GM18520 (cell line): Measurements from ENCODE around the gene CLPTM1L.
"Not testable (repeated sequence)": the region's sequence is repeated elsewhere in the genome, so short reads cannot be mapped to it uniquely, and the experiment has no call there.

ENCODE experiments used
- ATAC-seq: cut with Tn5 transposase; IDR thresholded peaks from one replicate; pipeline ENCODE4 v1.9.1; 2021; ENCODE audit not compliant: unreplicated experiment

The CLPTM1L gene

GRCh38 chr5:1330146-1330846 lies 14.6 kb downstream of the CLPTM1L start:
- ATAC-seq = no peak

DNA sequence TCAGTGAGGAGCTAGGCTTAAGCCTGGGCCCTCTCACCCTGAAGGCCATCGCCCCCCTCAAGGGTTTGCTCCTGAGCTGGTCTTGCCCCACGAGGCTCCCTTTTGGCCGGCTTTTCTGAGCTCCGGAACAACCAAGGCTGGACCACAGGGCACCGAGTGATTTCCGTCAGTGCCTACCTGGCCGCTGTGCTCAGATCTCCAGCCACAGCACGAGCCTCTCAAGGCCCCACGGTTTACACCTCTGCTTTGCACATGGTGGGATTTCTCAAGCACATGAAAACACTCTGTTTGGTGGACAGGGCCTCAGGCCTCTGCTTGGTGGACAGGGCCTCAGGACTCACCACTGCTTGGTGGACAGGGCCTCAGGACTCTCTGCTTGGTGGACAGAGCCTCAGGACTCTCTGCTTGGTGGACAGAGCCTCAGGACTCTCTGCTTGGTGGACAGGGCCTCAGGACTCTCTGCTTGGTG lies 15.8 kb downstream of the CLPTM1L start:
- no peak for ATAC-seq

- not testable (repeated sequence) for ATAC-seq
Observed at GRCh38 chr5:1328237-1329110, 16.4 kb downstream of the CLPTM1L start.

GRCh38 chr5:1326901-1327756 lies 17.8 kb downstream of the CLPTM1L start:
- not testable (repeated sequence) for ATAC-seq

GRCh38 chr5:1326532-1326875 lies 18.4 kb downstream of the CLPTM1L start:
- ATAC-seq = not testable (repeated sequence)

DNA sequence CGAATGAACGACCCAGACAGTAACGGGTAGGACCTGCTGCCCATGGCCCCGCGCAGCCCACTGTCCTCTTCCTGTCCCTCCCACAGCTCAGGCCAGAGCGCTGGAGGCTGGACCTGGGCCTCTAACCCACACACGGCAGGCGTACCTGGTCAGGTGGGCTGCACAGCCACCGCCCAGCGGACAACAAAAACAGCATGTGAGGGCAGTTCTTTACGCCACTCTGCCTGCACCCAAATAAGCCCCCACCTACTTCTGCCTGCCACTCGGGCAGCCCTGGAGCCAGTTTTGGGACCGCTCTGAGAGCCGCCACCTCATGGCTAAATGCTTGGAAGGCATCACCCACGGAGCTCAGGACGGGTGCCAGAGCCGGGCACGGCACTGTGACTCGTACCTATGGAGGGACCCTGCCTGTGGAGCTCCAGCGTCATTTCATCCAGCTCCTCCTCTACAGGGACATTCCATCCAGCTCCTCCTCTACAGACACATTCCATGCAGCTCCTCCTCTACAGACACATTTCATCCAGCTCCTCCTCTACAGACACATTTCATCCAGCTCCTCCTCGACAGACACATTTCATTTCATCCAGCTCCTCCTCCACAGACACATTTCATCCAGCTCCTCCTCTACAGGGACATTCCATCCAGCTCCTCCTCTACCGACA lies 18.9 kb downstream of the CLPTM1L start:
- ATAC-seq = no peak

GRCh38 chr5:1325191-1325741 lies 19.6 kb downstream of the CLPTM1L start:
- ATAC-seq = no peak

- no peak for ATAC-seq
Observed at GRCh38 chr5:1324719-1325190, 20.1 kb downstream of the CLPTM1L start.

DNA sequence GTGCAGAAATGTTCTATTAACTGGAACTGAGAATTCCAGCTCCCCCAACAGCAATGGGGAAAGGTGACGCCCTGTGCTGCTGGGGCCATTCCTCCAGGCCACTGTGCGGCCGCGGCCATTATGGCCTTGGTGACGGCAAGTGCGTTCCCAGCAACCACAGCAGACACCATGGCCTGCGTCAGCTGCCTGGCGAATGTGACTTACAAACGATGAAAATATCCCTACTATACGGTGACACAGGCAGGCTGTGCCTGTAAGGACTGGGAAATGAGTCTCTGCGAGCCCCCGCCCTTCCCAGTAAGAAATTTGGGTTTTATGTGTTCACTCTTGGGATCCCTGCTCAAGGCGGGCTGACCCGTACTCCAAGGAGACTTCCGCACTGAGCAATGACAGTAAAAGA lies 20.6 kb downstream of the CLPTM1L start:
- ATAC-seq = no peak

GRCh38 chr5:1323803-1324173 lies 21.1 kb downstream of the CLPTM1L start:
- ATAC-seq = no peak

- no peak for ATAC-seq
Observed at GRCh38 chr5:1322955-1323802, 21.7 kb downstream of the CLPTM1L start.

GRCh38 chr5:1322036-1322900 lies 22.6 kb downstream of the CLPTM1L start:
- no peak for ATAC-seq

- ATAC-seq = no peak
Observed at GRCh38 chr5:1321576-1321975, 23.3 kb downstream of the CLPTM1L start.

DNA sequence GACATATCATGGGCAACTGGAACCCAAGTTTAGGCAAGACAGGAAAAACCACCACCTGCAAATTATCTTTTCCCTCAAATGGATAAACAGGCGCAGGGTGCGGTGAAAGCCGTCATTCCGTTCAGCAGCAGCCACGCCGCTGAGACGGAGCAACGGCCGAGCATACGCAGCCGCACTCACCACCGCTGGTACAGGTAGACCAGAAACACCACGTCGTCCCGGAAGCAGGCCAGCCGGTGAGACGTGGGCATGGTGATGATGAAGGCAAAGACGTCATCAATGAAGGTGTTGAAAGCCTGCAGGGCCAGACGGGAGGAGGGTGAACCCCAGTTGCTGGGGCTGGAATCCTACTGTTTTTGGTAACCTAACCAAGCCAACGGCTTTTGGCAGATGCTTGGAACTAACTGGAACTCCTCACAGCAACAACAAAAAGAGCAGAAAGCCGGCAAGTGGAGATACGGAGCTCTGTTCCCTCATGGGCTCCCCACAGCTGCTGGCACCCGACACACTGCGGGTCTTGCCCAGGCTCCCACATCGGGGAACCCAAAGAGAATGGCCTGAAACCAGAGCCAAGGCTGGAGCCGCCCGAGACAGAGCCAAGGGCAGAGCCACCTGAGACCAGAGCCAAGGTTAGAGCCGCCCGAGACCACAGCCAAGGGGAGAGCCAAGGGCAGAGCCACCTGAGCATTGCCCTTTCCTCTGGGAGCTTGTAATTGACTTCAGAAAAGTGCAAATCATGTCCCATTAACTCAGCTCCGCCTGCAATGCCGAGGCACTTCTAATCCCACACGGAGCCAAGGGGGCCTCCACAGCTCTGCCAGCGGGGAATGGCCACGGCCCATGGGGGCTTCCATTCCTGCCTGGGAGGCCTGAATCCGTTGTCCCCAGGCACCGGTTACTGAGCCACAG lies 24.2 kb downstream of the CLPTM1L start:
- ATAC-seq = no peak

- ATAC-seq = no peak
Observed at GRCh38 chr5:1319436-1320256, 25.3 kb downstream of the CLPTM1L start.

DNA sequence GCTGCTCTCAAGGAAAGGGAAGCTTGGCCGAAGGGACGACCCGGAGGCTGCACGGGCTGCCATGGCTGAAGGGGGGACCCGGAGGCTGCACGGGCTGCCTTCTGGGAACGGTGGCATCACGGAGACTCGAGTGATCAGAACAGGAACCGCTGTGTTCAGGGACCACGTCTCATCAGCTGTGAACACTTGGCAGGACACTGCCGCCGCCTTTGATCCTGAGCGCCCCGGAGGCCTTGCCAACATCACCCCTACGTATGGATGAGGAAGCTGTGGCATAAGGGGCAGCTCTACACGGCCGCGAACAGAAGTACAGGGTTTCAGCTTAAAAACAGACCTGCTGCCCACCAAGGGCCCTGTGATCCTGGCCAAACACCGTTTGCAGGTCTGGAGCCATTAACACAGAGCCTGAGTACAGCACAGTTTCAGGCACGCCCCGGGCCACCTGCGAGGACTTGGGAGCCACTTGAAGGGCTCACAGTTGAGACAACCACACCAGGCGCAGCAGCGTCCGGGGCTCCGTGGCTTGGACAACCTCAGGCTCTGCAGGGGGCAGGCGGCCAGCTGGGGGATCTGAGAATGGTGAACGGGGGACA lies 26.1 kb downstream of the CLPTM1L start:
- no peak for ATAC-seq
